SK-N-SH treated with all-trans-retinoic acid at 6 μM for 48 hours (cell line): ENCODE results near the gene PCDH10.

Experiments used
- ATAC-seq: fragments of 200-7000 bp; cut with Tn5 transposase; 3 replicates; pipeline ENCODE4 v1.9.1; 2020; ENCODE audit warnings: mild to moderate bottlenecking, moderate library complexity
- BACH2 ChIP-seq: fragments of 250-450 bp; sonication (Bioruptor Pico); IDR thresholded peaks from 2 replicates; pipeline ENCODE4 v1.9.0; 2021; ENCODE audit warnings: mild to moderate bottlenecking, borderline replicate concordance
- CSDC2 ChIP-seq: fragments of 250-450 bp; sonication (Bioruptor Pico); IDR thresholded peaks from 2 replicates; pipeline ENCODE4 v1.5.0; 2020; ENCODE audit warnings: mild to moderate bottlenecking, moderate library complexity
- ESRRG ChIP-seq: fragments of 250-450 bp; sonication (Bioruptor Pico); IDR thresholded peaks from 2 replicates; pipeline ENCODE4 v1.6.1; 2021; ENCODE audit warnings: mild to moderate bottlenecking
- GLIS3 ChIP-seq: fragments of 250-450 bp; sonication (Bioruptor Pico); IDR thresholded peaks from 2 replicates; pipeline ENCODE4 v1.5.0; 2020; ENCODE audit warnings: mild to moderate bottlenecking, moderate library complexity
- ISL1 ChIP-seq: fragments of 250-450 bp; sonication (Bioruptor Pico); IDR thresholded peaks from 2 replicates; pipeline ENCODE4 v2.1.2; 2022; ENCODE audit warnings: mild to moderate bottlenecking, moderate library complexity
- OSR1 ChIP-seq: fragments of 250-450 bp; sonication (Bioruptor Pico); IDR thresholded peaks from 2 replicates; pipeline ENCODE4 v1.8.0; 2022; ENCODE audit warnings: moderate library complexity, mild to moderate bottlenecking, inconsistent platforms
- PPARA ChIP-seq: fragments of 250-450 bp; sonication (Bioruptor Pico); IDR thresholded peaks from 2 replicates; pipeline ENCODE4 v1.5.0; 2020; ENCODE audit warnings: mild to moderate bottlenecking, borderline replicate concordance
- SNAI2 ChIP-seq: fragments of 250-450 bp; sonication (Bioruptor Pico); IDR thresholded peaks from 2 replicates; pipeline ENCODE4 v1.5.0; 2020; ENCODE audit warnings: mild to moderate bottlenecking, moderate library complexity
- TCF4 ChIP-seq: fragments of 250-450 bp; sonication (Bioruptor Pico); IDR thresholded peaks from 2 replicates; pipeline ENCODE4 v1.8.0; 2021; ENCODE audit warnings: mild to moderate bottlenecking, moderate library complexity, borderline replicate concordance
- TOX ChIP-seq: fragments of 250-450 bp; sonication (Bioruptor Pico); IDR thresholded peaks from 2 replicates; pipeline ENCODE4 v1.8.0; 2021; ENCODE audit warnings: mild to moderate bottlenecking, moderate library complexity, borderline replicate concordance
- ZC3H10 ChIP-seq: fragments of 250-450 bp; sonication (Bioruptor Pico); IDR thresholded peaks from 2 replicates; pipeline ENCODE4 v1.5.1; 2021; ENCODE audit warnings: mild to moderate bottlenecking, moderate library complexity
- ZFP30 ChIP-seq: fragments of 450-650 bp; formaldehyde crosslinking; IDR thresholded peaks from 2 replicates; pipeline ENCODE4 v1.5.0; 2022; ENCODE audit warnings: mild to moderate bottlenecking, moderate library complexity
- ZNF565 ChIP-seq: fragments of 450-650 bp; formaldehyde crosslinking; conservative IDR thresholded peaks from 2 replicates; pipeline ENCODE4 v1.5.0; 2020; ENCODE audit warnings: low read depth, mild to moderate bottlenecking, moderate library complexity
- ZNF70 ChIP-seq: fragments of 450-650 bp; formaldehyde crosslinking; IDR thresholded peaks from 2 replicates; pipeline ENCODE4 v1.5.0; 2020; ENCODE audit warnings: mild to moderate bottlenecking, moderate library complexity
- ZNF8 ChIP-seq: fragments of 450-650 bp; formaldehyde crosslinking; IDR thresholded peaks from 2 replicates; pipeline ENCODE4 v1.5.0; 2020; ENCODE audit warnings: mild to moderate bottlenecking, moderate library complexity
- TF ChIP-seq, protein P1 (sequence below): fragments of 250-450 bp; sonication (Bioruptor Pico); IDR thresholded peaks from 2 replicates; pipeline ENCODE4 v1.5.1; 2020; ENCODE audit warnings: low read depth, mild to moderate bottlenecking, moderate library complexity
- TF ChIP-seq, protein P2 (sequence below): fragments of 250-450 bp; sonication (Bioruptor Pico); IDR thresholded peaks from 2 replicates; pipeline ENCODE4 v1.8.0; 2020; ENCODE audit warnings: mild to moderate bottlenecking, moderate library complexity, borderline replicate concordance
- TF ChIP-seq, protein P3 (sequence below): fragments of 250-450 bp; sonication (Bioruptor Pico); IDR thresholded peaks from 2 replicates; pipeline ENCODE4 v1.8.0; 2021; ENCODE audit warnings: low read depth, mild to moderate bottlenecking, moderate library complexity, borderline replicate concordance
- TF ChIP-seq, protein P4 (sequence below): fragments of 250-450 bp; sonication (Bioruptor Pico); IDR thresholded peaks from 2 replicates; pipeline ENCODE4 v1.5.0; 2020; ENCODE audit warnings: mild to moderate bottlenecking, moderate library complexity

PCDH10 gene

DNA sequence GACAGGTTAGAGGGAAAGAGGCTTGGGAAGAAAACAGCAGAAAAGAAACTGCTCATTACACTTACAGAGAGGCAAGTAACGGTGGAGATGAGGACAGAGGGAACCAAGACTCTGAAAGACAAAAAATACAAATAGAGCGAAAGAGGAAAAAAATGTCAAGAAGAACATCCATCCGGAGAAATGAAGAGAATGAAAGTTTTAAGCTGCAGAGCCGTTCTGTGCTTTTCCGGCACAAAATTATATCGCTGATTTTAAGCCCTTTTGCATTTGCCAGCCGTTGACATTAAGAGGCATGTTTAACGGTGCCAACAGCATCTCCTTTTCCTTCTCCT, 236 bp downstream of the PCDH10 start:
- no peak for ATAC-seq
- TF ChIP-seq BACH2 (CRISPR knock-in tag) (no peak), TOX (CRISPR knock-in tag) (0 out of 2 replicates have a peak, but pooled peaks have one; percentile 37), ZC3H10 (peak; percentile 27; the same call in 1 of the 2 replicates)
- TF ChIP-seq, all 23 proteins: peak for 2

DNA sequence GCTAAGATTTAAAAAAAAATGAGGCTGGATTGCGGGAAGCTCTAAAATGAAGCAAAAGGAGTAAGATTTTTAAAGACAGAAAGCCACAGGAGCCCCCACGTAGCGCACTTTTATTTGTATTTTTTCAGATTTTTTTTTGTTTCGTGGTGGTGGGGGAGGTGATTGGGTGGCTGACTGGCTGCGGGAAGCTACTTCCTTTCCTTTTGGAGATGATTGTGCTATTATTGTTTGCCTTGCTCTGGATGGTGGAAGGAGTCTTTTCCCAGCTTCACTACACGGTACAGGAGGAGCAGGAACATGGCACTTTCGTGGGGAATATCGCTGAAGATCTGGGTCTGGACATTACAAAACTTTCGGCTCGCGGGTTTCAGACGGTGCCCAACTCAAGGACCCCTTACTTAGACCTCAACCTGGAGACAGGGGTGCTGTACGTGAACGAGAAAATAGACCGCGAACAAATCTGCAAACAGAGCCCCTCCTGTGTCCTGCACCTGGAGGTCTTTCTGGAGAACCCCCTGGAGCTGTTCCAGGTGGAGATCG, 908 bp downstream of the PCDH10 start:
- ATAC-seq = no peak
- TF ChIP-seq CSDC2 (CRISPR knock-in tag) (no peak), PPARA (no peak), ISL1 (CRISPR knock-in tag) (no peak), ZFP30 (CRISPR knock-in tag) (no peak)
- TF ChIP-seq, protein P1, sequence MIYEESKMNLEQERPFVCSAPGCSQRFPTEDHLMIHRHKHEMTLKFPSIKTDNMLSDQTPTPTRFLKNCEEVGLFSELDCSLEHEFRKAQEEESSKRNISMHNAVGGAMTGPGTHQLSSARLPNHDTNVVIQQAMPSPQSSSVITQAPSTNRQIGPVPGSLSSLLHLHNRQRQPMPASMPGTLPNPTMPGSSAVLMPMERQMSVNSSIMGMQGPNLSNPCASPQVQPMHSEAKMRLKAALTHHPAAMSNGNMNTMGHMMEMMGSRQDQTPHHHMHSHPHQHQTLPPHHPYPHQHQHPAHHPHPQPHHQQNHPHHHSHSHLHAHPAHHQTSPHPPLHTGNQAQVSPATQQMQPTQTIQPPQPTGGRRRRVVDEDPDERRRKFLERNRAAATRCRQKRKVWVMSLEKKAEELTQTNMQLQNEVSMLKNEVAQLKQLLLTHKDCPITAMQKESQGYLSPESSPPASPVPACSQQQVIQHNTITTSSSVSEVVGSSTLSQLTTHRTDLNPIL (CRISPR knock-in tag) = no peak

DNA sequence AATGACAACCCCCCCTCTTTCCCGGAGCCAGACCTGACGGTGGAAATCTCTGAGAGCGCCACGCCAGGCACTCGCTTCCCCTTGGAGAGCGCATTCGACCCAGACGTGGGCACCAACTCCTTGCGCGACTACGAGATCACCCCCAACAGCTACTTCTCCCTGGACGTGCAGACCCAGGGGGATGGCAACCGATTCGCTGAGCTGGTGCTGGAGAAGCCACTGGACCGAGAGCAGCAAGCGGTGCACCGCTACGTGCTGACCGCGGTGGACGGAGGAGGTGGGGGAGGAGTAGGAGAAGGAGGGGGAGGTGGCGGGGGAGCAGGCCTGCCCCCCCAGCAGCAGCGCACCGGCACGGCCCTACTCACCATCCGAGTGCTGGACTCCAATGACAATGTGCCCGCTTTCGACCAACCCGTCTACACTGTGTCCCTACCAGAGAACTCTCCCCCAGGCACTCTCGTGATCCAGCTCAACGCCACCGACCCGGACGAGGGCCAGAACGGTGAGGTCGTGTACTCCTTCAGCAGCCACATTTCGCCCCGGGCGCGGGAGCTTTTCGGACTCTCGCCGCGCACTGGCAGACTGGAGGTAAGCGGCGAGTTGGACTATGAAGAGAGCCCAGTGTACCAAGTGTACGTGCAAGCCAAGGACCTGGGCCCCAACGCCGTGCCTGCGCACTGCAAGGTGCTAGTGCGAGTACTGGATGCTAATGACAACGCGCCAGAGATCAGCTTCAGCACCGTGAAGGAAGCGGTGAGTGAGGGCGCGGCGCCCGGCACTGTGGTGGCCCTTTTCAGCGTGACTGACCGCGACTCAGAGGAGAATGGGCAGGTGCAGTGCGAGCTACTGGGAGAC, 1.6 kb downstream of the PCDH10 start:
- ATAC-seq = no peak

DNA sequence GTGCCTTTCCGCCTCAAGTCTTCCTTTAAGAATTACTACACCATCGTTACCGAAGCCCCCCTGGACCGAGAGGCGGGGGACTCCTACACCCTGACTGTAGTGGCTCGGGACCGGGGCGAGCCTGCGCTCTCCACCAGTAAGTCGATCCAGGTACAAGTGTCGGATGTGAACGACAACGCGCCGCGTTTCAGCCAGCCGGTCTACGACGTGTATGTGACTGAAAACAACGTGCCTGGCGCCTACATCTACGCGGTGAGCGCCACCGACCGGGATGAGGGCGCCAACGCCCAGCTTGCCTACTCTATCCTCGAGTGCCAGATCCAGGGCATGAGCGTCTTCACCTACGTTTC, 2.2 kb downstream of the PCDH10 start:
- no peak for ATAC-seq
- TF ChIP-seq SNAI2 (CRISPR knock-in tag) (no peak), CSDC2 (CRISPR knock-in tag) (no peak), ESRRG (CRISPR knock-in tag) (no peak), ZNF565 (CRISPR knock-in tag) (no peak), OSR1 (no peak), ZNF70 (CRISPR knock-in tag) (no peak), GLIS3 (CRISPR knock-in tag) (no peak)
- TF ChIP-seq, protein P1 (CRISPR knock-in tag) = no peak
- TF ChIP-seq, protein P2, sequence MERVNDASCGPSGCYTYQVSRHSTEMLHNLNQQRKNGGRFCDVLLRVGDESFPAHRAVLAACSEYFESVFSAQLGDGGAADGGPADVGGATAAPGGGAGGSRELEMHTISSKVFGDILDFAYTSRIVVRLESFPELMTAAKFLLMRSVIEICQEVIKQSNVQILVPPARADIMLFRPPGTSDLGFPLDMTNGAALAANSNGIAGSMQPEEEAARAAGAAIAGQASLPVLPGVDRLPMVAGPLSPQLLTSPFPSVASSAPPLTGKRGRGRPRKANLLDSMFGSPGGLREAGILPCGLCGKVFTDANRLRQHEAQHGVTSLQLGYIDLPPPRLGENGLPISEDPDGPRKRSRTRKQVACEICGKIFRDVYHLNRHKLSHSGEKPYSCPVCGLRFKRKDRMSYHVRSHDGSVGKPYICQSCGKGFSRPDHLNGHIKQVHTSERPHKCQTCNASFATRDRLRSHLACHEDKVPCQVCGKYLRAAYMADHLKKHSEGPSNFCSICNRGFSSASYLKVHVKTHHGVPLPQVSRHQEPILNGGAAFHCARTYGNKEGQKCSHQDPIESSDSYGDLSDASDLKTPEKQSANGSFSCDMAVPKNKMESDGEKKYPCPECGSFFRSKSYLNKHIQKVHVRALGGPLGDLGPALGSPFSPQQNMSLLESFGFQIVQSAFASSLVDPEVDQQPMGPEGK = no peak
- TF ChIP-seq, protein P3, sequence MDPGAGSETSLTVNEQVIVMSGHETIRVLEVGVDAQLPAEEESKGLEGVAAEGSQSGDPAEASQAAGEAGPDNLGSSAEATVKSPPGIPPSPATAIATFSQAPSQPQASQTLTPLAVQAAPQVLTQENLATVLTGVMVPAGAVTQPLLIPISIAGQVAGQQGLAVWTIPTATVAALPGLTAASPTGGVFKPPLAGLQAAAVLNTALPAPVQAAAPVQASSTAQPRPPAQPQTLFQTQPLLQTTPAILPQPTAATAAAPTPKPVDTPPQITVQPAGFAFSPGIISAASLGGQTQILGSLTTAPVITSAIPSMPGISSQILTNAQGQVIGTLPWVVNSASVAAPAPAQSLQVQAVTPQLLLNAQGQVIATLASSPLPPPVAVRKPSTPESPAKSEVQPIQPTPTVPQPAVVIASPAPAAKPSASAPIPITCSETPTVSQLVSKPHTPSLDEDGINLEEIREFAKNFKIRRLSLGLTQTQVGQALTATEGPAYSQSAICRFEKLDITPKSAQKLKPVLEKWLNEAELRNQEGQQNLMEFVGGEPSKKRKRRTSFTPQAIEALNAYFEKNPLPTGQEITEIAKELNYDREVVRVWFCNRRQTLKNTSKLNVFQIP (CRISPR knock-in tag) = no peak

More for the DNA sequence above, 1.6 kb downstream of the PCDH10 start:
- TF ChIP-seq PPARA = no peak
- no peak for TF ChIP-seq ZNF565 (CRISPR knock-in tag)
- no peak for TF ChIP-seq ZNF8 (CRISPR knock-in tag)
- TF ChIP-seq, protein P1 (CRISPR knock-in tag) = no peak

DNA sequence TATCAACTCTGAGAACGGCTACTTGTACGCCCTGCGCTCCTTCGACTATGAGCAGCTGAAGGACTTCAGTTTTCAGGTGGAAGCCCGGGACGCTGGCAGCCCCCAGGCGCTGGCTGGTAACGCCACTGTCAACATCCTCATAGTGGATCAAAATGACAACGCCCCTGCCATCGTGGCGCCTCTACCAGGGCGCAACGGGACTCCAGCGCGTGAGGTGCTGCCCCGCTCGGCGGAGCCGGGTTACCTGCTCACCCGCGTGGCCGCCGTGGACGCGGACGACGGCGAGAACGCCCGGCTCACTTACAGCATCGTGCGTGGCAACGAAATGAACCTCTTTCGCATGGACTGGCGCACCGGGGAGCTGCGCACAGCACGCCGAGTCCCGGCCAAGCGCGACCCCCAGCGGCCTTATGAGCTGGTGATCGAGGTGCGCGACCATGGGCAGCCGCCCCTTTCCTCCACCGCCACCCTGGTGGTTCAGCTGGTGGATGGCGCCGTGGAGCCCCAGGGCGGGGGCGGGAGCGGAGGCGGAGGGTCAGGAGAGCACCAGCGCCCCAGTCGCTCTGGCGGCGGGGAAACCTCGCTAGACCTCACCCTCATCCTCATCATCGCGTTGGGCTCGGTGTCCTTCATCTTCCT, 2.7 kb downstream of the PCDH10 start:
- ATAC-seq = no peak
- TF ChIP-seq, protein P4, sequence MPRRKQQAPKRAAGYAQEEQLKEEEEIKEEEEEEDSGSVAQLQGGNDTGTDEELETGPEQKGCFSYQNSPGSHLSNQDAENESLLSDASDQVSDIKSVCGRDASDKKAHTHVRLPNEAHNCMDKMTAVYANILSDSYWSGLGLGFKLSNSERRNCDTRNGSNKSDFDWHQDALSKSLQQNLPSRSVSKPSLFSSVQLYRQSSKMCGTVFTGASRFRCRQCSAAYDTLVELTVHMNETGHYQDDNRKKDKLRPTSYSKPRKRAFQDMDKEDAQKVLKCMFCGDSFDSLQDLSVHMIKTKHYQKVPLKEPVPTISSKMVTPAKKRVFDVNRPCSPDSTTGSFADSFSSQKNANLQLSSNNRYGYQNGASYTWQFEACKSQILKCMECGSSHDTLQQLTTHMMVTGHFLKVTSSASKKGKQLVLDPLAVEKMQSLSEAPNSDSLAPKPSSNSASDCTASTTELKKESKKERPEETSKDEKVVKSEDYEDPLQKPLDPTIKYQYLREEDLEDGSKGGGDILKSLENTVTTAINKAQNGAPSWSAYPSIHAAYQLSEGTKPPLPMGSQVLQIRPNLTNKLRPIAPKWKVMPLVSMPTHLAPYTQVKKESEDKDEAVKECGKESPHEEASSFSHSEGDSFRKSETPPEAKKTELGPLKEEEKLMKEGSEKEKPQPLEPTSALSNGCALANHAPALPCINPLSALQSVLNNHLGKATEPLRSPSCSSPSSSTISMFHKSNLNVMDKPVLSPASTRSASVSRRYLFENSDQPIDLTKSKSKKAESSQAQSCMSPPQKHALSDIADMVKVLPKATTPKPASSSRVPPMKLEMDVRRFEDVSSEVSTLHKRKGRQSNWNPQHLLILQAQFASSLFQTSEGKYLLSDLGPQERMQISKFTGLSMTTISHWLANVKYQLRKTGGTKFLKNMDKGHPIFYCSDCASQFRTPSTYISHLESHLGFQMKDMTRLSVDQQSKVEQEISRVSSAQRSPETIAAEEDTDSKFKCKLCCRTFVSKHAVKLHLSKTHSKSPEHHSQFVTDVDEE = no peak
- TF ChIP-seq ZNF70 (CRISPR knock-in tag) = no peak
- TF ChIP-seq, protein P1 (CRISPR knock-in tag) = no peak
- TF ChIP-seq, protein P3 (CRISPR knock-in tag) = no peak
- TF ChIP-seq TCF4 (CRISPR knock-in tag) = no peak
